Endothelial cell (in vitro differentiated cells): ENCODE results near the gene CHD6. TPM values are rescaled to one million over a fixed set of nuclear protein-coding genes. Genes with fewer than 3 reads are reported as not detected.

Source experiments
- DNase-seq: peaks from one replicate; pipeline ENCODE4 v3.0.0; 2021; ENCODE audit warnings: low spot score
- H3K27ac Mint-ChIP-seq: one replicate; pipeline ENCODE4 v1.8.0; 2021; ENCODE audit warnings: mixed read lengths, inconsistent platforms; ENCODE audit not compliant: unreplicated experiment
- H3K27me3 Mint-ChIP-seq: one replicate; pipeline ENCODE4 v1.8.0; 2021; ENCODE audit warnings: mild to moderate bottlenecking, moderate library complexity, mixed read lengths, inconsistent platforms; ENCODE audit not compliant: unreplicated experiment
- H3K36me3 Mint-ChIP-seq: one replicate; pipeline ENCODE4 v1.8.0; 2021; ENCODE audit warnings: mild to moderate bottlenecking, low read depth, mixed read lengths, inconsistent platforms; ENCODE audit not compliant: unreplicated experiment
- H3K4me1 Mint-ChIP-seq: one replicate; pipeline ENCODE4 v1.8.0; 2021; ENCODE audit warnings: mild to moderate bottlenecking, mixed read lengths, inconsistent platforms; ENCODE audit not compliant: unreplicated experiment
- H3K4me3 Mint-ChIP-seq: one replicate; pipeline ENCODE4 v1.8.0; 2021; ENCODE audit warnings: mild to moderate bottlenecking, mixed read lengths, inconsistent platforms; ENCODE audit not compliant: unreplicated experiment
- H3K9me3 Mint-ChIP-seq: one replicate; pipeline ENCODE4 v1.8.0; 2021; ENCODE audit warnings: mixed read lengths, inconsistent platforms; ENCODE audit not compliant: unreplicated experiment
- CTCF ChIP-seq: fragments of 200-600 bp; sonication (generic); IDR thresholded peaks from one replicate; pipeline ENCODE4 v1.5.0; 2021; ENCODE audit warnings: antibody characterized with exemption; ENCODE audit not compliant: unreplicated experiment
- total RNA-seq: library from RNA; stranded (reverse); fragmentation: NEBNext Ultra II Directional; extraction: Animal tissue kit (Norgen Biotek cat#: 25700); gene quantifications from one replicate; pipeline ENCODE4 v1.2.1, GENCODE V29; 2021; ENCODE audit not compliant: unreplicated experiment

Gene CHD6
- total RNA-seq, 1 donor from 2014 or later, result 71.8 TPM

GRCh38 chr20:41457173-41457857, 160.9 kb downstream of the CHD6 start:
- Mint-ChIP-seq H3K27ac (no peak overlapping the region), H3K4me1 (peaks cover 12% of the 10 kb centered on the region), H3K36me3 (peaks cover 54% of the 10 kb centered on the region), H3K4me3 (no peak overlapping the region), H3K9me3 (no peaks in the 10 kb centered on the region), H3K27me3 (peaks cover 2% of the 10 kb centered on the region)
- no peak for TF ChIP-seq CTCF
- DNase-seq, result no peak

DNA sequence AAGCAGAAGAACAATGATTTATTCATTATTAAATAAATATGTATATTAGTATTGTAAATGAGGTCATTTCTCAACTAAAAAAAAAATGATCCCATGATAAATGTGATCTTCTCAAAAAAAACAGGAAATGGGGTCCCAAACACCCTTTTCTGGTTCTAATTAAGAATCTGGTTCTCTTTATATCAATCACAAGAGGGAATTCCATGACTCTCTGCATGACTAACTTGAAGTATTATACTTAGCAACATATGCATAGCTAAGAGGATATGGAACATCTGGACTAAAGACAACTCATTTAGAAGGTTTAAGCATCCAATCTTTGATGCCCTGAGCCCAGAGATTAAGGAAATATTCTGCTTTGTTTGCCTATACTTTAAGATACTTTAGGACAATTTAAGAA, 161.8 kb downstream of the CHD6 start:
- no peaks in the 10 kb centered on the region for H3K9me3 Mint-ChIP-seq
- peaks cover 2% of the 10 kb centered on the region for H3K27me3 Mint-ChIP-seq
- H3K36me3 Mint-ChIP-seq, result peaks cover 58% of the 10 kb centered on the region
- TF ChIP-seq CTCF, result no peak
- no peak overlapping the region for H3K27ac Mint-ChIP-seq
- peaks cover 12% of the 10 kb centered on the region for H3K4me1 Mint-ChIP-seq
- DNase-seq, result no peak
- H3K4me3 Mint-ChIP-seq, result no peak overlapping the region

DNA sequence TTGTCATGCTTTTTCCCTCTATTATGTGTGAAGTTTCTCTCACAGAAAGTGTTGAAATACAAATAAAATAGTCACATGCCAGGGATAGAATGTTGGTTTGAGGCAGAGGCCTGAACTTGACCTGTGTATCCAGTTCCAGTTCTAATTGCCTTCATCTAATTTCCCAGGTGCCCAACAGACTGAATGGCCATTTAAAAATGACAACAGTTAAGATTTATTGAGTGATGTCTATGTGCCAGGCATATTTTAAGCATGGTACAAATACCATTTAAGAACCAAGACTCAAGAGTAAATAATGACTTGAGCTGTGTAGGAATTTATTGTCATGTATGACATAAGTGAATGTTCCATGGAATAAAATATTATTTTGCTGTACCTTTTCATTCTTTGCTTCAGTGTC, 163.9 kb downstream of the CHD6 start:
- TF ChIP-seq CTCF, result no peak
- peaks cover 62% of the 10 kb centered on the region for H3K36me3 Mint-ChIP-seq
- no peaks in the 10 kb centered on the region for H3K9me3 Mint-ChIP-seq
- H3K27ac Mint-ChIP-seq, result no peak overlapping the region
- DNase-seq, result no peak
- H3K27me3 Mint-ChIP-seq, result no peaks in the 10 kb centered on the region
- no peak overlapping the region for H3K4me3 Mint-ChIP-seq
- peaks cover 12% of the 10 kb centered on the region for H3K4me1 Mint-ChIP-seq

GRCh38 chr20:41453010-41453950, 164.9 kb downstream of the CHD6 start:
- Mint-ChIP-seq H3K36me3 (peaks cover 62% of the 10 kb centered on the region), H3K4me1 (peaks cover 12% of the 10 kb centered on the region), H3K27me3 (no peaks in the 10 kb centered on the region), H3K27ac (peak overlapping the region; percentile 4), H3K4me3 (peak overlapping the region; percentile 11), H3K9me3 (no peaks in the 10 kb centered on the region)
- TF ChIP-seq CTCF, result no peak
- DNase-seq, result no peak

GRCh38 chr20:41452226-41452625, 166.0 kb downstream of the CHD6 start:
- H3K36me3 Mint-ChIP-seq, result peaks cover 61% of the 10 kb centered on the region
- no peak for DNase-seq
- no peaks in the 10 kb centered on the region for H3K9me3 Mint-ChIP-seq
- no peak overlapping the region for H3K27ac Mint-ChIP-seq
- no peak for TF ChIP-seq CTCF
- H3K4me3 Mint-ChIP-seq, result no peak overlapping the region
- H3K27me3 Mint-ChIP-seq, result no peaks in the 10 kb centered on the region
- H3K4me1 Mint-ChIP-seq, result peaks cover 12% of the 10 kb centered on the region
